NCI-H2081 (cell line): Measurements from ENCODE around the gene ZNF43.
A peak's percentile ranks its signal among the peaks of the same experiment; 100 is the strongest.
"Not testable (repeated sequence)": the region's sequence is repeated elsewhere in the genome, so short reads cannot be mapped to it uniquely, and the experiment has no call there.

Source experiments
- DNase-seq, 2 experiments: peaks; one replicate each; lab custom pipeline; 2025; lab: John Stamatoyannopoulos, UW

Gene ZNF43

GRCh38 chr19:21835810-21836444 lies at the start of gene ZNF43:
ZNF43 (minus strand) TSS chr19:21836182; CDS start chr19:21836038, 144 bp downstream.
- DNase-seq = peak; percentile 88 to 95

DNA sequence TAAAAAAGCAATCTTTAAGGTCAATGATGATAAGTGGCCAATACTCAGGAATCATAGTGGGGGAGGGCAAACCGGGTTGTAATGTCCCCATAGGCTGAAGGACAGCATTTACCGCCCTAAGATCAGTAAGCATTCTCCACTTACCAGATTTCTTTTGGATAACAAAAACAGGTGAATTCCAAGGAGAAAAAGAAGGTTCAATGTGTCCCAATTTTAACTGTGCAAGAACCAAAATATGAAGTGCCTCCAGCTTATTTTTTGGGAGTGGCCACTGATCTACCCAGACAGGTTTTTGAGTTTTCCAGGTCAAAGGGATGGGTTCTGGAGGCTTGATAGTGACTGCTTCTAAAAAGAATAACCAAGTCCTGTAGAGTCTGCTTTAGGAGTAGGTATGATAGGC lies 49.5 kb upstream of the ZNF43 start:
- not testable (repeated sequence) for DNase-seq

- DNase-seq = not testable (repeated sequence)
Observed at GRCh38 chr19:21884786-21885185, 48.8 kb upstream of the ZNF43 start.

- DNase-seq = no peak
Observed at GRCh38 chr19:21883516-21883915, 47.5 kb upstream of the ZNF43 start.

DNA sequence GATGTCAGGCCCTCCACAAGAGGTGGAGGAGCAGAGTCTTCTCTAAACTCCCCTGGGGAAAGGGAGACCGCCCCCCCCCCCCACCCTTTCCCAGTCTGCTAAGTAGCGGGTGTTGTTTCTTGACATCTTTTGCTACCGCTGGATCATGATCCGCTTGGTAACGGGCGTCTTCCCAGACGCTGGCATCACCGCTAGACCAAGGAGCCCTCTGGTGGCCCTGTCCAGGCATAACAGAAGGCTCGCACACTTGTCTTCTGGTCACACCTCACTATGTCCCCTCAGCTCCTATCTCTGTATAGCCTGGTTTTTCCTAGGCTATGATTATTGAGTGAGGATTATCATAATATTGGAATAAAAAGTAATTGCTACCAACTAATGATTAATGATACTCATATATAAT lies 44.8 kb upstream of the ZNF43 start:
- not testable (repeated sequence) for DNase-seq

DNA sequence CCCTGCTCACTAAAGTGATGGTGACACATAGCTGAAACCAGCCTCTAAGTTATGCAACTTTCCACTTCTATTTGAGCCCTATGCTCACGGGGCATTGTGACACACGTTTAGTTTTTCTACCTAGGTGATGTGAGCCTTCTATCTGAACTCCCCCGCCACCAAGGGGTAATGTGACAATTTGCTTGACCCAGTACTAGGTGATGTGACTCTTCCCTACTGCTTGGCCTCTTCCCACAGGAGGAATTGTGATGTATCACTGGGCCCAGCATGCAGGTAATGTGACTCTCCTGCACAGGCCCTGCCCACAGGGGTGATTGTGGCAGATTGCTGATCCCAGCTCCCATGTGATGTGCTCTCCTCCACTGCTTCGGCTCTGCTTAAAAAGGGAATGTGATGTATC lies 42.7 kb upstream of the ZNF43 start:
- no peak for DNase-seq

DNA sequence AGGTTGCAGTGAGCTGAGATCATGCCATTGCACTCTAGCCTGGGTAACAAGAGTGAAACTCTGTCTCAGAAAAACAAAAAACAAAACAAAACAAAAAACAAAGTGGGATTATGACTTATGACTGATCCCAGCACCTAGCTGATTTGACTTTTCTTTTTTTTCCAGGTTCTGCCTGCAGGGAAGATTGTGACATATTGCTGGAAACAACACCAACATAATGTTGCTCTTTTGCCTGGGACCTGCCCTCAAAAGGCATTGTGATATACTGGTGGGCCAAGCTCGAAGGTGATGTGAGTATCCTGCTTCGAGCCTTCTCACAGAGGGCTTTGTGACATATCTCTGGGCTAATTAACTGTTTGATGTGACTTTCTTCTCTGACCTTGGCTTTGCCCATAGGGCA lies 42.0 kb upstream of the ZNF43 start:
- DNase-seq = no peak

- not testable (repeated sequence) for DNase-seq
Observed at GRCh38 chr19:21876608-21877007, 40.6 kb upstream of the ZNF43 start.

GRCh38 chr19:21856773-21857514 lies 21.0 kb upstream of the ZNF43 start:
- DNase-seq = no peak

DNA sequence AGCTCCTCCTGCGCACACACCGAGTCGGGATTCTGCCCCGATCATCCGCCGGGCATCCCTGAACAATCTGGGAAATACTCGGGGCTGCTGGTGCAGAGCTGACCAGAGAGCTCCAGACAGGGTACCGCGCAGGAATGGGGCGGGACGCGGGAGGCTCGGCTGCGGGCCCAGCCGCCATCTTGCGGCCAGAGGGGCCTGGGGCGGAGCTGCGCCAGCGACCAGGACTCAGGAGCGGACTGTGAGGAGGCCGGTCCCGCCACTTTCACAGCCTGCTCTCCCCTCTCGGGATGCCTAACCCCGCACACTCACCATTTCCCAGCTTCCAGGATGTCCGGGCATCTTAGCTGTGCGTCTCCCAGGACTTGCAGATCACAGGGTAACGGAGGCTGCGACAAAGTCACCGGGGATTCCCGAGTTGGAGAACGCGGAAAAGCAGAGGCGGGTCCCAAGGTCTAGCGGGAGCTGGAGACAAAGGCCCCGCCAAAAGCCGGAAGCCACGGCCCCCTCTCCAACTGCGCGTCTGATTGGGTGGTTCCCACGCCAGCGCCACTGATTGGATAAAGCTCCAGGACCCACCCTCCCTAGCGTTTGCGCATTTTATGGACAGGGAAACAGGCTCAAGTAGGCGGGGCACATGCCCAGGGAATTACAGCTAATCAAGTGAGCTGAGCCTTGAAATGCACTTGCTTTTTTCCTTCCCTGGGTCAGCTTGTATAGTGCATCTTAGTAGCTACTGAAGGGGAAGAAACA lies 15.8 kb upstream of the ZNF43 start:
- peak; percentile 92 to 93 for DNase-seq

DNA sequence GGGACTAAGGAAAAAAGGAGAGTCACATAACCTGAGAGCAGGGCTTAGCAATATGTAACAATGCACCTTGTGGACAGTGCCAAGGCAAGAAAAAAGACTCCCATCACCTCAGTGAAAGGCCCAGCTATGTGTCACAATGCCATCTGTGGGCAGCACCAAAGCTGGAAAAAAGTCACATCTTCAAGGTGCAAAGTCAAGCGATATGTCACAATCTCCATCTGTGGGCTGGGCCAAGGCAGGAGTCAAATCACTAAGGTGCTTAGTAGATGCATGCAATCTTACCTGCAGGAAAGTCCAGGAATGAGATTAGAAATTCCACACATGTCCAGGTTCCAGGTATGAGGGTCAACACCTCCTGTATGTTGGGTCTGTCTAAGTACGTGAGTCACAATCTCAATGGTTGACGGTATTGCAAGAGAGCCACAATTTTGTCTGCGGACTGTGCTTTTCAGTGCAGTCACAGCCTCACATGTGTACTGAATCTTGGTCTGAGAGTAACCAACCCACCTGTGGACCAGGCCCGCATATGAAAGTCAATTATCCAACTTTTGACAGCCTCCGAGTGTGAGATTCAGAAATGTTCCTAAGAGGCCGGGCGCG lies 14.8 kb upstream of the ZNF43 start:
- DNase-seq = no peak

DNA sequence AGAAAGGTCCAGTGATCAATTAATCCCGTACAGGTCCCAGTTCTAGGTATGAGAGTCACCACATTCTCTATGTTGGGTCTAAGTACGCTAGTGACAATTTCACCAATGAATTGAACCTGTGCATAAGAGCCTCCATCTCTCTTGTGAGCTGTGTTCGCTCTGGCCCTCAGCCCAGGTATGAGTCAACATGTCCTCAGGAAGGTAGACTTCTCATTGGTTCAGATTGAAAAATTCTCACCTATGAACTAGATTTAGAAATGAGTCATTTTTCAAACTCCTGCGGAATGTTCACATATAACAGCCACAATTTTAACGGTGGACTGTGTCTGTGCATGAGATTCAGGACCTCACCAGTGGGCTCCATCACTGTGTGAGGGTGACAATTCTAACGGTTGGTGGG lies 12.7 kb upstream of the ZNF43 start:
- no peak for DNase-seq

GRCh38 chr19:21843081-21843480 lies 7.1 kb upstream of the ZNF43 start:
- no peak for DNase-seq

- no peak for DNase-seq
Observed at GRCh38 chr19:21841488-21842097, 5.6 kb upstream of the ZNF43 start.

GRCh38 chr19:21841081-21841480 lies 5.1 kb upstream of the ZNF43 start:
- DNase-seq = no peak

DNA sequence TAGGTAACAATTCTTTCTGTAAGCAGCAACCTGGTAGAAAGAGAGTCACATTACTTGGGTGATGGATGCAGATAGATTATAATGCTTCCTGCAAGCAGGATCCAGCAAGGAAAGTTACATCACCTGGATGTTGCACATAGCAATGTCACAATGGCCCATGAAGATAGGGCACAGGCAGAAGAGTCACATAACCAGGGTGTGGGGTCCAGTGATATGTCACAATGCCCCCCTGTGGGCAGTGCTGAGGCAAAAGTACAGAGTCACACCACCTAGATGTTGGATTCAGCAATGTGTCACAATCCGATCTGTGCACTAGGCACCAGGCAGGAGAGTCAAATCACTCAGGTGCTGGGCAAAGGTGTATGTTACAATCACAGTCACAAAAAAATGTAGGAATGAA lies 4.0 kb upstream of the ZNF43 start:
- no peak for DNase-seq

GRCh38 chr19:21838646-21839045 lies 2.7 kb upstream of the ZNF43 start:
- no peak for DNase-seq

- DNase-seq = peak in 1 of 2 experiments; percentile 25
Observed at GRCh38 chr19:21835429-21835809, 563 bp downstream of the ZNF43 start.

DNA sequence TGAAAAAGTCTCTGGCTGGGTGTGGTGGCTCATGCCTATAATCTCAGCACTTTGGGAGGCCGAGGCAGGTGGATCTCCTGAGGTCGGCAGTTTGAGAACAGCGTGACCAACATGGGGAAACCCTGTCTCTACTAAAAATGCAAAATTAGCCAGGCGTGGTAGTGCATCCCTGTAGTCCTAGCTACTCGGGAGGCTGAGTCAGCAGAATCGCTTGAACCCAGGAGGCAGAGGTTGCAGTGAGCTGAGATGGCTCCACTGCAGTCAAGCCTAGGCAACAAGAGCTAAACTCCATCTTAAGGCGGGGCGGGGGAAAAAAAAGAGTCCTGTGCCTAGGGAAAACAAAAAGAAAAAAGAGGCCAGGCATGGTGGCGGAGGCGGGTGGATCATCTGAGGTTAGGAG lies 2.2 kb downstream of the ZNF43 start:
- DNase-seq = no peak

DNA sequence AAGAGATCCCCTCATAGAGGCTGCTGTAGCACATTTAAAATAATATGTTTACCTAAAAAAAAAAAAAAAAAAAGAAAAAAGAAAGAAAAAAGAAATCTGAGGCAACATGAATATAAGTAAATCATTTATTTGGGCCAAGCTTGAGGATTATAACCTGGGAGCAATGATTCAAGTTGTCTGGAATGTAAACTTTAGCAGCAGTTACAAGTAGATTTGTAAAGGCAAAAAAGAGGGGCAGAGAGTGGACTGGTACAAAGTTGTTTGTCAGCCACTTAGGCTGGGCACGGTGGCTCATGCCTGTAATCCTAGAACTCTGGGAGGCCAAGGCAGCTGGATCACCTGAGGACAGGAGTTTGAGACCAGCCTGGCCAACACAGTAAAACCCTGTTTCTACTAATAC lies 11.3 kb downstream of the ZNF43 start:
- no peak for DNase-seq

DNA sequence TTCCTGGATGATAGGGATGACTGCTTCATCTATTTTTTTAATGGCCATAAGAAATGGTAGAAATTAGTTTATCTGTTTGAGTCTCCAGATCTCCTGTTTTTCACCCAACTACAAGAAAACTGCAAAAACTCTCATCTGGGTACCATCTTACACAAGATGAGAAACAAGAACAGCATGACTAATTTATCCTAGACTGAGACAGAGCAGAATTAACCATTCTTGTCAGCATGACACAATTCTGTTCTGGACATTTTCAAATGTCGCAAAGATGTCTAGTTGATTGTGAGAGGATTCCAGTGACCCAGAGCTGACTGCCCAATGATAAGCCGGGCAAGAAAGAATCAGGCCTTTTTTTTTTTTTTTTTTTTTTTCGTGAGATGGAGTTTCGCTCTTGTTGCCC lies 12.8 kb downstream of the ZNF43 start:
- DNase-seq = no peak

DNA sequence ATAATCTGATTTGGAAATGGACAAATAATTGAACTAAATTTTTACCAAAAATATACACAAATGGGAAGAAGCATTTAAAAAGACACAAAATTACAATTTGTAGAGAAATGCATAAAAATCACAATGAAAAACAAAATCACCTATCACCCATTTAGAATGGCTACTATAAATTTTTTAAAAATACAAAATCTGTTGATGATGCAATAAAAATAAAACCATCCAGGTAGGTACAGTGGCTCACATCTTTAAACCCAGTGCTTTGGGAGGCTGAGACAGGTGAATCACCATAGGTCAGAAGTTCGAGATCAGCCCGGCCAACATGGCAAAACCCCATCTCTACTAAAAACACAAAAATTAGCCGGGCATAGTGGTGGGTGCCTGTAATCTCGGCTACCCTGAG lies 23.5 kb downstream of the ZNF43 start:
- no peak for DNase-seq
